Progenitor cell of endocrine pancreas (in vitro differentiated cells): Measurements from ENCODE around the gene ELOVL6. TPM values are rescaled to one million over a fixed set of nuclear protein-coding genes. Genes with fewer than 3 reads are reported as not detected.

Experiments
- DNase-seq: peaks from one replicate; pipeline ENCODE4 v3.0.0; 2021; ENCODE audit warnings: low spot score; ENCODE audit not compliant: unreplicated experiment
- H3K27ac Mint-ChIP-seq: 2 replicates; pipeline ENCODE4 v1.8.0; 2021; ENCODE audit warnings: mild to moderate bottlenecking, moderate library complexity, mixed read lengths
- H3K27me3 Mint-ChIP-seq: 2 replicates; pipeline ENCODE4 v1.8.0; 2021; ENCODE audit warnings: mixed read lengths
- H3K36me3 Mint-ChIP-seq: 2 replicates; pipeline ENCODE4 v1.8.0; 2022; ENCODE audit warnings: mixed read lengths; ENCODE audit not compliant: insufficient read depth
- H3K4me1 Mint-ChIP-seq: 2 replicates; pipeline ENCODE4 v1.8.0; 2021; ENCODE audit warnings: low read depth, mixed read lengths
- H3K4me3 Mint-ChIP-seq: 2 replicates; pipeline ENCODE4 v1.8.0; 2021; ENCODE audit warnings: low read depth, mild to moderate bottlenecking, moderate library complexity, mixed read lengths
- H3K9me3 Mint-ChIP-seq: 2 replicates; pipeline ENCODE4 v1.8.0; 2021; ENCODE audit warnings: low read depth, mixed read lengths
- total RNA-seq: library from RNA; stranded (reverse); gene quantifications from 2 replicates; pipeline ENCODE4 v1.2.1, GENCODE V29; 2021
- TF ChIP-seq, protein P1 (sequence below): fragments of 200-600 bp; sonication (generic); IDR thresholded peaks from one replicate; pipeline ENCODE4 v1.5.0; 2021; ENCODE audit warnings: antibody characterized with exemption, mild to moderate bottlenecking; ENCODE audit not compliant: unreplicated experiment

The ELOVL6 gene
- total RNA-seq, 1 donor from 2014 or later, result 34.3 TPM

DNA sequence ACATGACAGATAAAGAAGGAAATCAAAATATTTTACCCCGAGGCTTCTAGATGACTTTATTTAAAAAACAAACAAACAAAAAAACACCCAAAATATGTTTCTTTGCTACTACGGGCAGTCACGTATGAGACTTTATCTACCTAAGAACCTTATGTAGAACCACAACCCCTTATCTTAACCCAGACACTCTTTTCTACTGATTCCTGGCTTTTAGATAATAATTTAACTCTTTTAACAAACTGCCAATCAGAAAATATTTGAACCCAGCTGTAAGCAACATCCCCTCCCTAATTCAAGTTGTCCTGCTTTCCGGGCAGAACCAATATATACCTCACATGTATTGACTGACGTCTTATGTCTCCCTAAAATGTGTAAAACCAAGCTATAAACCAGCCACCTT, 15.4 kb downstream of the ELOVL6 start:
- Mint-ChIP-seq H3K27ac (no peak overlapping the region), H3K9me3 (no peaks in the 10 kb centered on the region), H3K36me3 (peaks cover 6% of the 10 kb centered on the region), H3K27me3 (no peaks in the 10 kb centered on the region), H3K4me3 (no peak overlapping the region), H3K4me1 (peaks cover 7% of the 10 kb centered on the region)
- no peak for DNase-seq
- TF ChIP-seq, protein P1, sequence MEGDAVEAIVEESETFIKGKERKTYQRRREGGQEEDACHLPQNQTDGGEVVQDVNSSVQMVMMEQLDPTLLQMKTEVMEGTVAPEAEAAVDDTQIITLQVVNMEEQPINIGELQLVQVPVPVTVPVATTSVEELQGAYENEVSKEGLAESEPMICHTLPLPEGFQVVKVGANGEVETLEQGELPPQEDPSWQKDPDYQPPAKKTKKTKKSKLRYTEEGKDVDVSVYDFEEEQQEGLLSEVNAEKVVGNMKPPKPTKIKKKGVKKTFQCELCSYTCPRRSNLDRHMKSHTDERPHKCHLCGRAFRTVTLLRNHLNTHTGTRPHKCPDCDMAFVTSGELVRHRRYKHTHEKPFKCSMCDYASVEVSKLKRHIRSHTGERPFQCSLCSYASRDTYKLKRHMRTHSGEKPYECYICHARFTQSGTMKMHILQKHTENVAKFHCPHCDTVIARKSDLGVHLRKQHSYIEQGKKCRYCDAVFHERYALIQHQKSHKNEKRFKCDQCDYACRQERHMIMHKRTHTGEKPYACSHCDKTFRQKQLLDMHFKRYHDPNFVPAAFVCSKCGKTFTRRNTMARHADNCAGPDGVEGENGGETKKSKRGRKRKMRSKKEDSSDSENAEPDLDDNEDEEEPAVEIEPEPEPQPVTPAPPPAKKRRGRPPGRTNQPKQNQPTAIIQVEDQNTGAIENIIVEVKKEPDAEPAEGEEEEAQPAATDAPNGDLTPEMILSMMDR, result no peak

DNA sequence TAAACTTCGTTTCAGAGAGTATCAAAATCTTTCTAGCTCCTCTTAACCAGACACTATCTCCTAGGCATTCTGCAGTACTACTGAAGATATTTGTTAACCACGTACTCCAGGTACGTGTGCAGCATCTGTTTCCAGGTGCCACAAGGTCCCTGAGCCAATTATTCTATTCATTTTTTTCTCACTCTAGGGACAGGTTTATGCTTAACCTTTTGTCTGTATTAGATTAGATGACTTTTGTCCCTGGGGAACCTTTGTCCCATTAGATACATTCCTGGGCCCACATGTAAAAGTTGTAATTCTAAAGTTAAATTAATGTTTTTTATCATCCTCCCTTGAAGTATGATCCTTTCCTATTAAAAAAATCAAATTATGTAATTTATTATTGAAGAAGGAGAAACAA, 16.5 kb downstream of the ELOVL6 start:
- Mint-ChIP-seq H3K9me3 (no peaks in the 10 kb centered on the region), H3K27me3 (no peaks in the 10 kb centered on the region), H3K4me3 (no peak overlapping the region), H3K4me1 (peaks cover 7% of the 10 kb centered on the region), H3K27ac (no peak overlapping the region), H3K36me3 (peaks cover 9% of the 10 kb centered on the region)
- TF ChIP-seq, protein P1, result no peak
- DNase-seq, result no peak

DNA sequence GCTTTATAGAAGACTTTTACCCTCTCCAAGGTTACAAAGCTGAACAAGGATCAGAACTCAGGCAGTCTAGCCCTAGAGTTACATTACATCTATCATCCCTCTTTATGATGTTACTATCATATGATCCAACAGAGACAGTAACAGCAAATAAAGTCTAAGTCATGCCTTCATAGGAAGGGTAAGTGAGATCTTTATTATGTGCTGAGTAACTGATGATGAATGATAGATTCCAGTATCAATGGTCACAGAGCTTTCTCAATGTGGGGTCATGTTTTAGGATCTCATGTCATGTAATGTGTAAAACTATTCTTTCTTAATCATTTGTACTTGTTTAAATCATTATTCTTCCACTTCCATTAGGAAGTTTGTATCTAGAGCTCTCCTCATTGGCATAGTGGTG, 22.8 kb downstream of the ELOVL6 start:
- no peak for DNase-seq
- Mint-ChIP-seq H3K27ac (no peak overlapping the region), H3K4me3 (no peak overlapping the region), H3K36me3 (peaks cover 12% of the 10 kb centered on the region), H3K4me1 (peaks cover 10% of the 10 kb centered on the region), H3K27me3 (no peaks in the 10 kb centered on the region), H3K9me3 (no peaks in the 10 kb centered on the region)
- TF ChIP-seq, protein P1, result no peak

DNA sequence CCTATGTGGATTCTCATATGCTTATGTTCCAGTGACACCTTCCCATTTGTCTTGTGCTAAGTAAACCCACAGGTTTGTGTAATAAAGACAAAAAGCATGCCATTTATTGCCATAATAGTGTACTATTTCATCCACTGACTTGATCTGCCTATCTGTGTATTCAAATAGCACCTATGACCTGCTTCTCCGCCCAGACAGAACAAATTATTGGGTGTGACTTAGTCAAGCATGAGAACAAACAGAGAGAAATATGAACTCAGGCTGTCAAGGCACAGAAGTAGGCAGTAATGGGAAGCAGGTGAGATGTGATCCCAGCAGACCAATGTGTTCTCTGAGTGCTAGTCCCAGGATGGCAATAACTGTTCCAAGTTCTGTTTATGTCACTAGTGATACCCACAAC, 25.4 kb downstream of the ELOVL6 start:
- Mint-ChIP-seq H3K36me3 (peaks cover 11% of the 10 kb centered on the region), H3K27ac (no peak overlapping the region), H3K27me3 (no peaks in the 10 kb centered on the region), H3K4me1 (peaks cover 10% of the 10 kb centered on the region), H3K4me3 (no peak overlapping the region), H3K9me3 (no peaks in the 10 kb centered on the region)
- DNase-seq, result no peak
- TF ChIP-seq, protein P1, result no peak

DNA sequence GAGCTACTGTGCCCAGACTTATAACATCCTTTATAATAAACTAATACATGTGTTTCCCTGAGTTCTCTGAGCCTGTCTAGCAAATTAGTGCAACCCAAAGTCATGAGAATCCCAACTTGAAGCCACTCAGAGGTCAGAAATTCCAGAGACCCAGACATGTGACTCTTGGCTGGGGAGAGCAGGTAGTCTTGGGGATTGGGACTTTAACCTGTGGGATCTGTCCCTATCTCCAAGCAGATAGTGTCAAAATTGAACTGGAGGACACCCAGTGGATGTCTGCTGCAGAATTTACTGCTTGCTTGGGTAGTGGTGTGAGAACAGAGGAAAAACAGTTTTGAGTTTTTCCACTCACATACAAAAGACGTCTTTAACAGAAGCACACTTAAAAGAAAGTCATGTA, 26.4 kb downstream of the ELOVL6 start:
- Mint-ChIP-seq H3K36me3 (peaks cover 8% of the 10 kb centered on the region), H3K4me1 (peaks cover 10% of the 10 kb centered on the region), H3K27me3 (no peaks in the 10 kb centered on the region), H3K4me3 (no peak overlapping the region), H3K9me3 (no peaks in the 10 kb centered on the region), H3K27ac (no peak overlapping the region)
- no peak for DNase-seq
- TF ChIP-seq, protein P1, result no peak
